ENCODE data around the gene LIN37.
"Not testable (repeated sequence)": the region's sequence is repeated elsewhere in the genome, so short reads cannot be mapped to it uniquely, and the experiment has no call there.

LIN37 gene

DNA sequence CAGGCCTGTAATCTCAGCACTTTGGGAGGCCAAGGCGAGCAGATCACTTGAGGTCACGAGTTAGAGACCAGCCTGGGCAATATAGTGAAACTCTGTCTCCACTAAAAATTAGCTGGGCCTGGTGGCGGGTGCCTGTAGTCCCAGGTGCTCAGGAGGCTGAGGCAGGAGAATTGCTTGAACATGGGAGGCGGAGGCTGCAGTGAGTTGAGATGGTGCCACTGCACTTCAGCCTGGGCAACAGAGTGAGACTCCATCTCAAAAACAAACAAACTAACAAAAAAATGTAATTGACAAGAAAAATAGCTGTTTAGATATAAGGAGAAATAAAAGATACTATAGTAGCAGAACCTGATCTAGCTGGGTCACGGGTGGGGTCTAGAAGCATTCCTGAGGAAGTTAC, 24.0 kb downstream of the LIN37 start:
- DNase-seq (ENCODE audit: low read depth in 2 of 2, low spot score in 1 of 2): not testable (repeated sequence)

DNA sequence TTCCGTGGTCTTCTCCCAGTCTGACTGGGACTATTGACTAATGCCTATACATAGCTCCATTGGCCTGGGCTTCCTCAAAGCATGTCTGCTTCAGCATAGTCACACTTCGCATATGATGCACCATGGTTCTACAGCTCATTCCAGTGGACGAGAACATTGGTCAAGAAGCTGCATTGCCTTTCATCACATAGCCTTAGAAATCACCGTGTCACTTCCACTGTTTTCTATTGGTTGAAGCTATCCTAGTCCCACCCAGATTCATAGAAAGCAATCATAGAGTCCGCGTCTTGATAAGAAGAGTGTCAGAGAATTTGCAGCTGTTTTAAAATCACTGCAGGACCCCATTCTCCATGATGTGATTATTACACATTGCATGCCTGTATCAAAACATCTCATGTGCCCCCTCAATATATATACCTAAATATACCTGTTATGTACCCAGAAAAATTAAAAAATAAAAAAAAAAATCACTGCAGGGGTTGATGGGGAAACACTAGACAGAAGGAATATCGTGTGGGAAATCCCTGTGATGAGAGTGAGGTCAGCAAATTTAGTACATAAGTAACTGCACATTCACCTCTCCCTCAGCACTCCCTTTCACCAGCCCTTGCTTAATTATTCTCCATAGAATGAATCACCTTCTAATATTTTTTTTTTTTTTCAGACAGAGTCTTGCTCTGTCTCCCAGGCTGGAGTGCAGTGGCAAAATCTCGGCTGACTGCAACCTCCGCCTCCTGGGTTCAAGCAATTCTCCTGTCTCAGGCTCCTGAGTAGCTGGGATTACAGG, 24.8 kb downstream of the LIN37 start:
- DNase-seq (ENCODE audit: low read depth in 2 of 2, low spot score in 1 of 2): no peak

DNA sequence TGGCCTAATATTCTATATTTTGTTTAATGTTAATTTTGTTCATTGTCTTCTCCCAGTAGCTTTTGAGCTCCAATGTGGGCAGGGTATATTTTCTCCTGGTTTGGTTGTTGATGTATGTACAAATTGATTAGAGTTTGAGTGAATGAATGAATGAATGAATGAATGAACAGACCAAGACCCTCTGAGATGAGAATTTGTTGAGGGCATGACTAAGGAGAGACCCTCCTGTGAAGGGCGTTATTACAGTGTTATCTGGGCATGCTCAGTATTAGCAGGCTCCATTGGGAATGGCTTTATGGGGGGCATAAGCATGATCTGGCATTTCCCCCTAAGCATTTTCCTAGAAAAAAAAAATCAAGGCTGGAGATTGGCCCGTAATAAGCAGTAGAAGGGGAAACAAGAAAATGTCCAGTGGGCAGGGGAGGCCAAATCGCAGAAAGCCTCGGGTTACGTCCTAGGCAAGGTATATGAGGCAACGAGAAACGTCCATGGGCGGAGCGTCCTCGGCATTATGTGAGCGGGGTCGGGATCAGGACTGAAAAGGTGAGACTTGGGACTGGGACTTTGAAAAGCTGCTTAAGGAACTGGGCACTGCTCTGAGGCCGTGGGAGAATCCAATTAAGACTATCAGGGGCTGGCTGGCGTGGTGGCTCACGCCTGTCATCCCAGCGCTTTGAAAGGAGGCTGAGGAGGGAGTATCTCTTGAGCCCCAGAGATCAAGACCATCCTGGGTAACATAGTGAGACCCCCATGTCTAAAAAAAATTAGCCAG, 26.1 kb downstream of the LIN37 start:
- no peak for DNase-seq (ENCODE audit: low read depth in 2 of 2, low spot score in 1 of 2)

DNA sequence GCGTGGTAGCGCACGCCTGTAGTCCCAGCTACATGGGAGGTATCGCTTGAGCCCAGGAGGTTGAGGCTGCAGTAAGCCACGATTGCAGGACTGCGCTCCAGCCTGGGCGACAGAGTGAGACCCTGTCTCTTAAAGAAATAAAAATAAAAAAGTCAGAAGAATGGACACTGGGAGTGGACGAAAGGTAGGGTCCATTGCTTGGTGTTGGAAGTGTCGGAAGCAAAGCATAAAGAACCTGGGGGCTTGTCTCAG, 26.6 kb downstream of the LIN37 start:
- DNase-seq (ENCODE audit: low read depth in 2 of 2, low spot score in 1 of 2): no peak

DNA sequence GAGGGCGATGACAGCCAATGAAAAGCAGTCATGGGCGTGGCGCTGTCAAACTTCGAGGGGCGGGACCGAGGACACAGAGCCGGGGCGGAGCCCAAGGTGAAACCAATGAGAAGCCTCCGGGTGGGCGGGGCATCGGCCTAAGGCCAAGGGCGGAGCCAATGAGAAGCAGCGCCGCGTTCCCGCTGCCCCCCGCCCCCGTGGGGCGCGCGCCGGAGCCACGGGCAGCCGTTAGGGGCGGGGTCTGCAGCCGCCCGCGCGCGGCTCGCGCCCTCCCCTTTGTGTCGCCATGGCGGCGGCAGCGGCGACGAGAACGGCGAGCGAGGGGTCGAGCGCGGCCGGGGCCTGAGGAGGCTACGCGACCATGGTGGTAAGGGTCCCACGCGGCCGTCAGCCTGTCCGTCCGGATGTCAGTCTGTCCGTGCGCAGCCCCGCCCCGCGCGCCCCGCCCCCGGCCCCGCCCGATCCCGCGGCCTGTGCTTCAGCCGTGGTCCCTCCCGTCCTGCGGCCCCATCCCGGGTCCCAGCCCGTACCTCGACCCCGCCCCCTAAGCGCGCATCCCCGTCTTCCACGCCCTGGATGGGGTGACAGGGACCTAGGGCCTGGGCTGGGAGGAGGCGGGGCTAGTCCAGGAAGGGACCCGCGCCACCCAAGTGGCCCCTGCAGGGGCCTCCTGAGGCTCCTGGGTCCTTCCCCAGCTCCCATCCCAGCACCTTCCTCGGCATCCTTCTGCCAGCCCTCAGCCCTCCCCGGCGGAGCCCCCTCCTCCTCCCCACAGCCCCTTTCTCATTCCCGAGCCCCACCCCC, 27.1 kb downstream of the LIN37 start, which contains the start of gene ARHGAP33:
TSS of gene ARHGAP33 (plus strand) at position 267 of the 804 bp plus-strand sequence. CDS start at position 362, 95 bp downstream.
- peak; percentile 96 to 98 for DNase-seq (ENCODE audit: low read depth in 2 of 2, low spot score in 1 of 2)

DNA sequence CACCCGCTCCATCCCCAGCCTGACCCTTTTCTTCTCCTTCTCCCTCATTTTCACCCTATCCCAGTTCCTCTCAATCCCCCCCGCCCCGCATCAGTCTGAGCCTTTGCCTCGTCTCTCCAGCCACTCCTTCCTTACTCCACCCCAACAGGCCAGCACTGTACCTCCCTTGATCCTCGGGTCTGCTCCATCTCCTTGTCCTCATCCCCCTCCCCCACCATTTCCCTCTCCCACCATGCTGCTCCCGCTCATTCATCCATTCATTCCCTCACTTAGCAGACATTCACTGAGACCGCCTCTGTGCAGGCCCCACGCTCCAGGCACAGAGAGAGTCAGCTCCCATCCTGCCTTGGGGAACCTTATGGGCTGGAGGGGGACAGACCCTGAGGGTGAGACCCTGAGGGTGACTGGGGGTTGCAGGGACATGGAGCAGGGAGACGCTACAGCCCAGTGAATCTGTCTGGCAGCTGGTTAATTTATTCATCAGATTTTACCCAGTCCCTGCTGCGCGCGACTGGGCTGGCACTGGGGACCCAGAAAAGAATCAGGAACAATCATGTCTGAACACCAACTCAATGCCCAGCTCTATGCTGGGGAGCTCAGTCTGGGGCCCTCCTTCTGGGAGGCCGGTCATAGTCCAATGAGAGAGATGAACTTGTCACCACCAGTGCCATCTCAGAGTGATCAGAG, 27.9 kb downstream of the LIN37 start:
- no peak for DNase-seq (ENCODE audit: low read depth in 2 of 2, low spot score in 1 of 2)

DNA sequence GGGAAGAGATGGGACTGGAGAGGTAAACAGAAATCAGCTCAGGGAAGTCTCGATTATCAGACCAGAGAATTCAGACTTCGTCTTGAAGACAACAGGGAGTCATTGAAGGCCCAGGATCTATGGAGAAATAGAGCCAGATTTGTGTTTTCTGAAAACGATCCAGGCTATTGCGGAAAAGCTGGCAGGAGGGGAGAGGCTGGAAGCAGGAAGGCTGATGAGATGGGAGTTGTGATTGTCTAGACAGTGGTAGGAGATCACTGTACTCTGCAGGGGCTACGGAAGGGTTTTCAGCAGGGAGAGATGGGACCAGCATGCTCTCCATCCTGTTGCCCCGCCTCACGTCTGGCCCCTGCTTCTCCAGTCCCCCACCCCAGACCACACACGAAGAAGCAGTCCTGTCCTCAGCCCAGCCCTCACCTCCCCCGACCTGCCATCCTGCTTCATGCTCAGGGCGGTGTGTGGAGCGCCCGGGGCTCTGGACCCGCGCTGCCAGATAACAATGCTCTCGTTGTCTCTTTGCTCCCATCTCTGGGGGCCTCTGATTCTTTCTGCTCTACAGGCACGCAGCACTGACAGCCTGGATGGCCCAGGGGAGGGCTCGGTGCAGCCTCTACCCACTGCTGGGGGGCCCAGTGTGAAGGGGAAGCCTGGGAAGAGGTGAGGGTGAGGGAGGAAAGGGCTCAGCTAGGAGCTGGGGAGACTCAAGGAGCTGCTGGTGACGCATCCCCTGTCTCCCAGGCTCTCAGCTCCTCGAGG, 28.9 kb downstream of the LIN37 start:
- no peak for DNase-seq (ENCODE audit: low read depth in 2 of 2, low spot score in 1 of 2)

DNA sequence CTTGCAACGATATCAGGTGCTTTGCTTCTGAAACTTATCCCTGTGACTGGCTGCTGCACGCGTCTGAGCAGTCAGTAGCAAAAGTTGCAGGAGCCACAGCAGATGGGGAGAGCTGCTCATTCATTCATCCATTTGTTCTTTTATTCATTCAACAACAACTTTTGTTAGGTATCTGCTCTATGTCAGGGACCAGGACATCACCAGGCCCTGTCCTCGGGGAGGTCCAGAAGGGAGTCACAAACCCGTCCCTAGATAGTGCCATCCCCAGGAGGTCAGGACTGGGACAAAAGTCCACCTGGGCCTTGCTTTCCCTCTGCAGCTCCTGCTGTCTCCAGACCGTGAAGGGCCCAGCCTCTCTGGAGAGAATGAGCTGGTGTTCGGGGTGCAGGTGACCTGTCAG, 29.6 kb downstream of the LIN37 start:
- DNase-seq (ENCODE audit: low read depth in 2 of 2, low spot score in 1 of 2): no peak

DNA sequence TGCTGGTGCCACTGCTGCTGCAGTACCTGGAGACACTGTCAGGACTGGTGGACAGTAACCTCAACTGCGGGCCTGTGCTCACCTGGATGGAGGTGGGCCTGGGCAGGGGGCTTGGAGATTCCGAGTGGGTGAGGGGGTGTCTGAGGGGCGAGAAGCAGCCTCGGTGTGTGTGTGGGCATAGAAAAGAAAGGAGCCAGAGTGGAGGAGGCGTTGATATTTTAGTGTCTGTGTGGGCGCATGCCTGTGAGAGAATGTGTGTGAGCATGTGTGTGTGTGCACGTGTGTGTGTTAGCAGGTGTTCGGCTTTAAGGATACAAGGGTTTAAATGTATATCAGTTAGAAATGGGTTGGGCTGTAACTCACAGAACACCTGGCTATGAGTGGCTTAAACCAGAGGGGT, 30.7 kb downstream of the LIN37 start:
- DNase-seq (ENCODE audit: low read depth in 2 of 2, low spot score in 1 of 2): no peak

DNA sequence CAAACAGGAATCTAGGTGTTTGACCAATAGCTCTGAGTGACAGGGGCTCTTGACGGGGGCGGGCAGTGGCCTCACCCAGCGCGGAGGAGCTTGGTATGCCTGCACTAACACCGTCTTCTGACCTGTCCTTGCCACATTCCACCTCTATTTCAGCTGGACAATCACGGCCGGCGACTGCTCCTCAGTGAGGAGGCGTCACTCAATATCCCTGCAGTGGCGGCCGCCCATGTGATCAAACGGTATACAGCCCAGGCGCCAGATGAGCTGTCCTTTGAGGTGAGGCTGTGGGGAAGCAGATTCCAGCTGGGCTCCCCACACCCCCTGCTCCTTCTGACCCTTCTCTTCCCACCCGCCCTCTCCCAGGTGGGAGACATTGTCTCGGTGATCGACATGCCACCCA, 31.7 kb downstream of the LIN37 start:
- DNase-seq (ENCODE audit: low read depth in 2 of 2, low spot score in 1 of 2): no peak

DNA sequence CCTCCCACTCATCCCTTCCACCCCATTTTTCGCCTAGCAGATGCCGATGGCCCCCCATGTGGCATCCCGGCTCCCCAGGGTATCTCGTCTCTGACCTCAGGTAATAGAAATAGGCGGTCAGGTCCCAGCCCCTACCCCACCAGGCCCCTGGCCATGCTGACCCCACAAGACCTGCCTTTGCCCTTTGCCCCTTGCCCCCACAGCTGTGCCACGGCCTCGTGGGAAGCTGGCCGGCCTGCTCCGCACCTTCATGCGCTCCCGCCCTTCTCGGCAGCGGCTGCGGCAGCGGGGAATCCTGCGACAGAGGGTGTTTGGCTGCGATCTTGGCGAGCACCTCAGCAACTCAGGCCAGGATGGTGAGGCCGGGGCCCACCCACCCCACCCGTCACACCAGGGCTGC, 32.3 kb downstream of the LIN37 start:
- no peak for DNase-seq (ENCODE audit: low read depth in 2 of 2, low spot score in 1 of 2)

DNA sequence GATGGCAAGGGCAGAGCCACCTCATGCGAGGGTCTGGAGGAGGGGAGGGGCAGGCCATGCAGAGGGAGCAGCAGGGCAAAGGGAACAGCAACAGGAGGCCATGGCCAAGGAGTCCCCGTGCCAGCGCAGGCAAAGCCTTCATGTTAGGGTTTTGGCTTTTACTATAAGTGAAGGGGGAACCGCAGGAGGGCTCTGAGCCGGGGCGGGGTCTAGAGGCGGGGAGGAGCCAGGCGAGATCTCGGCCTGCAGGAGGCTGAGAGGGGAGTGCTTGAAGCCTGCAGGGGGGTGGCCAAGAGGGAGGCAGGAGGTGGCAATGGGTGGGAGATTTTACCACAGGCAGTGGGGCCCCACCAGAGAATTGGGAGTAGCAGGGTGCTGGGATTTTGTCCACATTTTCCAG, 33.3 kb downstream of the LIN37 start:
- no peak for DNase-seq (ENCODE audit: low read depth in 2 of 2, low spot score in 1 of 2)

DNA sequence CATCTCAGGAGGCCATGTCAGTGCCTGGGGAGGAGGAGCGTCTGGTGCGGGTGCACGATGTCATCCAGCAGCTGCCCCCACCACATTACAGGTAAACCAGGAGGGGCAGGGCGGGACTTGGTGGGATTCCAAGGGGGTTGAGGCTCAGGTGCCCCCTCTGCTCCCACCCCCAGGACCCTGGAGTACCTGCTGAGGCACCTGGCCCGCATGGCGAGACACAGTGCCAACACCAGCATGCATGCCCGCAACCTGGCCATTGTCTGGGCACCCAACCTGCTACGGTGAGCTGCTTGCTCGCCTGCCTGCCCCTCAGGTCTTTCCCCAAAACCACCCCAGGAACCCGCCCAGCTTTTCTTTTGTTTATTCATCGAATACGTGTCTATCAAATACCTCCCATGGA, 34.2 kb downstream of the LIN37 start:
- no peak for DNase-seq (ENCODE audit: low read depth in 2 of 2, low spot score in 1 of 2)

DNA sequence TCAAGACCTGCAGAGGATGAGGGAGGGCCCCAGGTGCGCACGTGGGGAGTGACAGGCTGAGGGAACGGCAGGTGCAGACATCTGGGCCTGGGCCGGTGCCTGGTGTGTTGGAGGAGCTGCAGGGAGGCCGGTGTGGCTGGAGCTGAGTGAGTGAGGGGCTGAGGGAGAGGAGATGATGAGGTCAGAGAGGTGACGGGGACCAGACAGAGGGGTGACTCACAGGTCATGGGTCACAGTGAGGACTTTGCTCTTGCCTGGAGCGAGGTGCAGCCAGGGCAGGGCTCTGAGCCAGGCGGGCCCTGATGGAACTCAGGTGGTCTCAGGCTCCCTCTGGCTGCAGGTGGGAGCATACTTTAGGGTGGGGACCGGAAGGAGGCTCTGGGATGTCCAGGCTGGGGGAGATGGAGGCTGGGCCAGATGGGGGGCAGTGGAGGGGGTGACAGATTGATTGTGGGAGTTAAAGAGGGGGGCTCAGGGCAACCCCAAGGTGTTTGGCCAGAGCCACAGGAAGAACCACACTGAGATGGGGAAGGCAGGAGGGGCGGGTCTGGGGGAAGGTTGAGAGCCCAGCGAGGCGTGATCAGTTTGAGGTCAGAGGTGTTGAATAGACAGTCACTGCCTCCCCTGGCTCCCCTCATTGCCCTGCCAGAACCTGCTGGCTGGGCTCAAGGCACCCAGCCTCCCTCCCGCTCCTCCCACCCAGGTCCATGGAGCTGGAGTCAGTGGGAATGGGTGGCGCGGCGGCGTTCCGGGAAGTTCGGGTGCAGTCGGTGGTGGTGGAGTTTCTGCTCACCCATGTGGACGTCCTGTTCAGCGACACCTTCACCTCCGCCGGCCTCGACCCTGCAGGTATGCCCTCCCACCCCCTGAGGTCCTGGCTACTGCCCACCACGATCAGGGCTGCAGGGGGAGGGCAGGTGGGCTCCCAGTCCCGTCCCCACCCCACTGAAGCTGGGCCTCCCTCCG, 35.4 kb downstream of the LIN37 start:
- DNase-seq (ENCODE audit: low read depth in 2 of 2, low spot score in 1 of 2): no peak

DNA sequence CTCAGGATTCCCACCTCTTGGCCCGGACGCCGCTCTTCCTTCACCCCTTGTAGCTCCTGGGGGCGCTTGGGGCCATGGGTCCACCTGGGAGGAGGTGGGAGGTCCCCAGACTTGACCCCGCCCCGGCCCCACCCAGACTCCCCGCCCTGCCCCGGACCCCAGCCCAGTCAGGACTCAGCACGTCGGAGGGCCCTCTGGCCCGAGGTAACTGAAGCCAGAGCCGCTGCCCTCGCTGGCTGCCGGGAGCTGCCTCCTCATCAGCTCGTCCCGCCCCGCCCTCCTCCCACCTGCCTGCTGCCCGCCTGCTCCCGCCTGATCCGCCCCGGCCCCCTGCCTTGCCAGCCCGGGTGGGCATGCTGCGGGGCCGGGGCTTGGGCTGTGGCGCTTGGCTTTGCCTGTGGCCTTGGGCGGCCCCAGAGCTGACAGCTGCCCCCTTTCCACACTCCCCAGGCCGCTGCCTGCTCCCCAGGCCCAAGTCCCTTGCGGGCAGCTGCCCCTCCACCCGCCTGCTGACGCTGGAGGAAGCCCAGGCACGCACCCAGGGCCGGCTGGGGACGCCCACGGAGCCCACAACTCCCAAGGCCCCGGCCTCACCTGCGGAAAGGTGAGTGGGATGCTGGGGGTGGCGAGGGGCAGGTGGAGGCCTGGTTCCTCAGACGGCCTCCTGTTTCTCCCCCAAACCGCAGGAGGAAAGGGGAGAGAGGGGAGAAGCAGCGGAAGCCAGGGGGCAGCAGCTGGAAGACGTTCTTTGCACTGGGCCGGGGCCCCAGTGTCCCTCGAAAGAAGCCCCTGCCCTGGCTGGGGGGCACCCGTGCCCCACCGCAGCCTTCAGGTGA, 36.3 kb downstream of the LIN37 start:
- no peak for DNase-seq (ENCODE audit: low read depth in 2 of 2, low spot score in 1 of 2)

DNA sequence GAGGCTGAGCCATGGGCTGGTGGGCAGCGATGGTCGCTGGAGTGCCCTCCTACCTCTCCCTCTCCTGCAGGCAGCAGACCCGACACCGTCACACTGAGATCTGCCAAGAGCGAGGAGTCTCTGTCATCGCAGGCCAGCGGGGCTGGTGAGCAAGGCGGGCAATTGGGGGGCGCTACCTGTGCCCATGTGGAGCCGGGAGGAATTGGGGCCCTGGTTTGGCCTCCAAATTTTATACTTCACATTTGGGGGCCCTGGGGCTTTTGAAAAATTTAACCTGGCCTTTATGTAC, 36.9 kb downstream of the LIN37 start:
- DNase-seq (ENCODE audit: low read depth in 2 of 2, low spot score in 1 of 2): no peak

DNA sequence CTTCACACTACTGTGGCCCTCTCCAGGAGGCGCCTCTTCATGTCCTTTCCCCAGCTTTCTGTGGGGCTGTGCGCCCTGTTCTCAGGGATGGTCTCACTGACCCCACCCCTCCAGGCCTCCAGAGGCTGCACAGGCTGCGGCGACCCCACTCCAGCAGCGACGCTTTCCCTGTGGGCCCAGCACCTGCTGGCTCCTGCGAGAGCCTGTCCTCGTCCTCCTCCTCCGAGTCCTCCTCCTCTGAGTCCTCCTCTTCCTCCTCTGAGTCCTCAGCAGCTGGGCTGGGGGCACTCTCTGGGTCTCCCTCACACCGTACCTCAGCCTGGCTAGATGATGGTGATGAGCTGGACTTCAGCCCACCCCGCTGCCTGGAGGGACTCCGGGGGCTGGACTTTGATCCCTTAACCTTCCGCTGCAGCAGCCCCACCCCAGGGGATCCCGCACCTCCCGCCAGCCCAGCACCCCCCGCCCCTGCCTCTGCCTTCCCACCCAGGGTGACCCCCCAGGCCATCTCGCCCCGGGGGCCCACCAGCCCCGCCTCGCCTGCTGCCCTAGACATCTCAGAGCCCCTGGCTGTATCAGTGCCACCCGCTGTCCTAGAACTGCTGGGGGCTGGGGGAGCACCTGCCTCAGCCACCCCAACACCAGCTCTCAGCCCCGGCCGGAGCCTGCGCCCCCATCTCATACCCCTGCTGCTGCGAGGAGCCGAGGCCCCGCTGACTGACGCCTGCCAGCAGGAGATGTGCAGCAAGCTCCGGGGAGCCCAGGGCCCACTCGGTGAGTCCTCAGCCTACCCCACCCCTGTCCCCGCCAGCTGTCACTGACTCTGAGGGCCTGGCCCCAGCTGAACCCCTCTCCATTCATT, 38.2 kb downstream of the LIN37 start:
- no peak for DNase-seq (ENCODE audit: low read depth in 2 of 2, low spot score in 1 of 2)

DNA sequence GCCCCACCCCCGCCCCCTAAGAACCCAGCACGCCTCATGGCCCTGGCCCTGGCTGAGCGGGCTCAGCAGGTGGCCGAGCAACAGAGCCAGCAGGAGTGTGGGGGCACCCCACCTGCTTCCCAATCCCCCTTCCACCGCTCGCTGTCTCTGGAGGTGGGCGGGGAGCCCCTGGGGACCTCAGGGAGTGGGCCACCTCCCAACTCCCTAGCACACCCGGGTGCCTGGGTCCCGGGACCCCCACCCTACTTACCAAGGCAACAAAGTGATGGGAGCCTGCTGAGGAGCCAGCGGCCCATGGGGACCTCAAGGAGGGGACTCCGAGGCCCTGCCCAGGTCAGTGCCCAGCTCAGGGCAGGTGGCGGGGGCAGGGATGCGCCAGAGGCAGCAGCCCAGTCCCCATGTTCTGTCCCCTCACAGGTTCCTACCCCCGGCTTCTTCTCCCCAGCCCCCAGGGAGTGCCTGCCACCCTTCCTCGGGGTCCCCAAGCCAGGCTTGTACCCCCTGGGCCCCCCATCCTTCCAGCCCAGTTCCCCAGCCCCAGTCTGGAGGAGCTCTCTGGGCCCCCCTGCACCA, 38.9 kb downstream of the LIN37 start:
- DNase-seq (ENCODE audit: low read depth in 2 of 2, low spot score in 1 of 2): no peak
